Activated T-cell treated with anti-CD3 and anti-CD28 coated beads for 48 hours (primary cell): ENCODE results near the gene BCDIN3D.

Source experiments
- DNase-seq: peaks from one replicate; pipeline ENCODE4 v3.0.0-alpha.2; 2020; ENCODE audit warnings: low read depth

Gene BCDIN3D

GRCh38 chr12:49819786-49820185, 23.1 kb downstream of the BCDIN3D start:
- no peak for DNase-seq

- DNase-seq: no peak
These were observed 24.5 kb downstream of the BCDIN3D start for GRCh38 chr12:49818241-49818895.

GRCh38 chr12:49813131-49813530, 29.8 kb downstream of the BCDIN3D start:
- DNase-seq: no peak

- DNase-seq: no peak
These were observed 30.9 kb downstream of the BCDIN3D start for GRCh38 chr12:49811961-49812401.

GRCh38 chr12:49811136-49811535, 31.8 kb downstream of the BCDIN3D start:
- no peak for DNase-seq

- no peak for DNase-seq
These were observed 33.0 kb downstream of the BCDIN3D start for GRCh38 chr12:49809906-49810389.

GRCh38 chr12:49809381-49809905, 33.5 kb downstream of the BCDIN3D start:
- DNase-seq: no peak

- DNase-seq: no peak
These were observed 34.1 kb downstream of the BCDIN3D start for GRCh38 chr12:49808686-49809380.

GRCh38 chr12:49807991-49808580, 34.8 kb downstream of the BCDIN3D start:
- no peak for DNase-seq

GRCh38 chr12:49806877-49807276, 36.0 kb downstream of the BCDIN3D start:
- no peak for DNase-seq

- no peak for DNase-seq
These were observed 36.5 kb downstream of the BCDIN3D start for GRCh38 chr12:49806321-49806813.

GRCh38 chr12:49805409-49805808, 37.5 kb downstream of the BCDIN3D start:
- no peak for DNase-seq

GRCh38 chr12:49804821-49805220, 38.1 kb downstream of the BCDIN3D start:
- DNase-seq: no peak

- no peak for DNase-seq
These were observed 39.0 kb downstream of the BCDIN3D start for GRCh38 chr12:49803693-49804450.

- DNase-seq: no peak
These were observed 41.5 kb downstream of the BCDIN3D start for GRCh38 chr12:49801141-49802063.

- DNase-seq: no peak
These were observed 42.3 kb downstream of the BCDIN3D start for GRCh38 chr12:49800421-49801140.

- DNase-seq: no peak
These were observed 44.0 kb downstream of the BCDIN3D start for GRCh38 chr12:49798934-49799333.

GRCh38 chr12:49798248-49798647, 44.7 kb downstream of the BCDIN3D start:
- DNase-seq: no peak

GRCh38 chr12:49797449-49797776, 45.5 kb downstream of the BCDIN3D start:
- DNase-seq: no peak
